ENCODE results near the gene FRYL.

The FRYL gene

DNA sequence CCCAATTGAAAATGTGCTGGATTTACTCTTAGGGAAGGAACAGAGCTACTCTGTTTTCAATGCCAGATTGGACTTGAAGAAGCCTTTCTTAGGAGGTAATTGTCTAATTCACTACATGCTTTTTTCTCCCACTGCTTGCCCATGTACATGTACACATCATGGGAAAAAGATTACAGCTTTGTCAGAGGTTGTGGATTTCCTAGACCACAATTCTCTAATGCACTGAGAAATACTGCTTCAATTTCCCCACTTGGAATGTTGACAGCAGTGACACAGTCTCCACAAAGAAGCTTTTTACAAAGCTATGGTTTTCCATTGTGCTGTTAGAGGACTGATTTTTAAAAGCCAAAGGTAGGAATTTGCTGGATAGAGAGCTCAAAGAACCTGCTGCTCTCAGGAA lies 270.5 kb downstream of the FRYL start:
- no peaks in the 10 kb centered on the region for H4K20me1 ChIP-seq (ENCODE audit: insufficient read depth, low read length, poor library complexity, severe bottlenecking)
- peaks cover 76% of the 10 kb centered on the region for H3K36me3 ChIP-seq (ENCODE audit: insufficient read depth, low read length)
- no peaks in the 10 kb centered on the region for H3K9me2 ChIP-seq (replicated peaks; ENCODE audit: low read depth, low read length)
- no peaks in the 10 kb centered on the region for H3K4me1 ChIP-seq (ENCODE audit: insufficient read depth, low read length, poor library complexity, severe bottlenecking)
- no peak for TF ChIP-seq EZH2phosphoT487 (IDR thresholded peaks at IDR 0.05; ENCODE audit: borderline replicate concordance)
- TF ChIP-seq, protein P1, sequence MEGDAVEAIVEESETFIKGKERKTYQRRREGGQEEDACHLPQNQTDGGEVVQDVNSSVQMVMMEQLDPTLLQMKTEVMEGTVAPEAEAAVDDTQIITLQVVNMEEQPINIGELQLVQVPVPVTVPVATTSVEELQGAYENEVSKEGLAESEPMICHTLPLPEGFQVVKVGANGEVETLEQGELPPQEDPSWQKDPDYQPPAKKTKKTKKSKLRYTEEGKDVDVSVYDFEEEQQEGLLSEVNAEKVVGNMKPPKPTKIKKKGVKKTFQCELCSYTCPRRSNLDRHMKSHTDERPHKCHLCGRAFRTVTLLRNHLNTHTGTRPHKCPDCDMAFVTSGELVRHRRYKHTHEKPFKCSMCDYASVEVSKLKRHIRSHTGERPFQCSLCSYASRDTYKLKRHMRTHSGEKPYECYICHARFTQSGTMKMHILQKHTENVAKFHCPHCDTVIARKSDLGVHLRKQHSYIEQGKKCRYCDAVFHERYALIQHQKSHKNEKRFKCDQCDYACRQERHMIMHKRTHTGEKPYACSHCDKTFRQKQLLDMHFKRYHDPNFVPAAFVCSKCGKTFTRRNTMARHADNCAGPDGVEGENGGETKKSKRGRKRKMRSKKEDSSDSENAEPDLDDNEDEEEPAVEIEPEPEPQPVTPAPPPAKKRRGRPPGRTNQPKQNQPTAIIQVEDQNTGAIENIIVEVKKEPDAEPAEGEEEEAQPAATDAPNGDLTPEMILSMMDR (conservative IDR thresholded peaks at IDR 0.05; ENCODE audit: low read length), result no peak
- no peak overlapping the region for H3K4me2 ChIP-seq (ENCODE audit: low read depth, low read length, poor library complexity, severe bottlenecking)
- H3K9ac ChIP-seq (ENCODE audit: low read depth, low read length, poor library complexity, severe bottlenecking), result no peak overlapping the region
- no peak overlapping the region for H3K4me3 ChIP-seq (ENCODE audit: low read length, poor library complexity, severe bottlenecking)
- H2AFZ ChIP-seq (ENCODE audit: low read length), result no peak overlapping the region
- H3K27me3 ChIP-seq (ENCODE audit: insufficient read depth, low read length, poor library complexity, severe bottlenecking), result no peaks in the 10 kb centered on the region
- no peaks in the 10 kb centered on the region for H3K79me2 ChIP-seq (ENCODE audit: insufficient read depth, low read length)
- no peaks in the 10 kb centered on the region for H3K9me3 ChIP-seq (ENCODE audit: insufficient read depth, low read depth, low read length)
- no peaks in the 10 kb centered on the region for H3F3A ChIP-seq (ENCODE audit: low read depth)

DNA sequence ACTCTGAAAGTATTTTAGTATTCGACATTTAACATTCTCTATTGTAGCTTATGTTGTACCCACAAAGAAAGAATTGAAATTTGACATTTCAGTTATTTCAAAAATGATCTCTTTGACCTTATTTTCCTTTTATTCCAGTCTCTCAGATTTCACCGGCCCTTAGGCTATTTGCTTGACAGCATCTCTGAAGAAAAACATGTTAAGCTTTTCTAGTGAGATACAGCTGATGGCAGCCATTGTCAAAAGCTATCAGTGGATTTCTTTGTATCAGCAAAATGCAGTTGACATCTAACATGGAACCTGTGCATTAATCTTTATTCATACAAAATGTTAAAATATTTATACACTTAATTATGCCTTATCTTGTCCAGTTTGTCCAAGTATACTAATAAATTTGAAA lies 273.4 kb downstream of the FRYL start:
- Histone ChIP-seq H3K36me3 (ENCODE audit: insufficient read depth, low read length) (peaks cover 51% of the 10 kb centered on the region; the same call in 1 of the 2 replicates), H3K9me2 (replicated peaks; ENCODE audit: low read depth, low read length) (no peaks in the 10 kb centered on the region)

DNA sequence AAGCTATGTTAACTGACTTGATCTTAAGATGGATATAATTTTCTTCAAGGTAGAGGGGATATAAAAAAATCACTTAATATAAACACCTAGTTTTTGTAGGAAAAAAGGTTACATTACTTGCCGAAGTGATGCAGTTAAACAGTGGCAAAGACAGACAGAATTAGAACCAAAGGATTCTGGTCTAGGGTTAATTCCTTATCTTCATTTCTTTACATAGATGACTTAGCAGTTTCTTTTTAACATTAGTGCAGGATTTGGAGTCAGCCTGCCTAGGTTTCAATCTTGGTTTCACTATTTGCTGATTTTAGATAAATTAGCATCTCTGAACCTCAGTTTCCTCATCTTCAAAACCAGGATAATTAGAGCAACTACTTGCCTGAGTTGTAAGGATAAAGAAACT lies 275.7 kb downstream of the FRYL start:
- H3K27me3 ChIP-seq (ENCODE audit: insufficient read depth, low read length, poor library complexity, severe bottlenecking), result no peaks in the 10 kb centered on the region
- H3K4me2 ChIP-seq (ENCODE audit: low read depth, low read length, poor library complexity, severe bottlenecking), result no peak overlapping the region
- no peak overlapping the region for H2AFZ ChIP-seq (ENCODE audit: low read length)
- peaks cover 49% of the 10 kb centered on the region for H3K36me3 ChIP-seq (ENCODE audit: insufficient read depth, low read length)
- H3K9me2 ChIP-seq (replicated peaks; ENCODE audit: low read depth, low read length), result no peaks in the 10 kb centered on the region
- no peak overlapping the region for H3K9ac ChIP-seq (ENCODE audit: low read depth, low read length, poor library complexity, severe bottlenecking)
- no peaks in the 10 kb centered on the region for H3K4me1 ChIP-seq (ENCODE audit: insufficient read depth, low read length, poor library complexity, severe bottlenecking)
- H3K79me2 ChIP-seq (ENCODE audit: insufficient read depth, low read length), result no peaks in the 10 kb centered on the region
- H3K4me3 ChIP-seq (ENCODE audit: low read length, poor library complexity, severe bottlenecking), result no peak overlapping the region
- H3F3A ChIP-seq (ENCODE audit: low read depth), result no peaks in the 10 kb centered on the region
- H4K20me1 ChIP-seq (ENCODE audit: insufficient read depth, low read length, poor library complexity, severe bottlenecking), result no peaks in the 10 kb centered on the region
- TF ChIP-seq, protein P1 (conservative IDR thresholded peaks at IDR 0.05; ENCODE audit: low read length), result no peak
- TF ChIP-seq EZH2phosphoT487 (IDR thresholded peaks at IDR 0.05; ENCODE audit: borderline replicate concordance), result no peak
- H3K9me3 ChIP-seq (ENCODE audit: insufficient read depth, low read depth, low read length), result no peaks in the 10 kb centered on the region

More for the DNA sequence above, 273.4 kb downstream of the FRYL start:
- Histone ChIP-seq H3F3A (ENCODE audit: low read depth) (no peaks in the 10 kb centered on the region), H3K4me2 (ENCODE audit: low read depth, low read length, poor library complexity, severe bottlenecking) (no peak overlapping the region), H2AFZ (ENCODE audit: low read length) (no peak overlapping the region), H3K9ac (ENCODE audit: low read depth, low read length, poor library complexity, severe bottlenecking) (no peak overlapping the region), H3K4me1 (ENCODE audit: insufficient read depth, low read length, poor library complexity, severe bottlenecking) (no peaks in the 10 kb centered on the region), H4K20me1 (ENCODE audit: insufficient read depth, low read length, poor library complexity, severe bottlenecking) (no peaks in the 10 kb centered on the region), H3K27me3 (ENCODE audit: insufficient read depth, low read length, poor library complexity, severe bottlenecking) (no peaks in the 10 kb centered on the region), H3K4me3 (ENCODE audit: low read length, poor library complexity, severe bottlenecking) (no peak overlapping the region), H3K79me2 (ENCODE audit: insufficient read depth, low read length) (no peaks in the 10 kb centered on the region), H3K9me3 (ENCODE audit: insufficient read depth, low read depth, low read length) (no peaks in the 10 kb centered on the region)
- TF ChIP-seq EZH2phosphoT487 (IDR thresholded peaks at IDR 0.05; ENCODE audit: borderline replicate concordance), result no peak
- TF ChIP-seq, protein P1 (conservative IDR thresholded peaks at IDR 0.05; ENCODE audit: low read length), result no peak

Data from Loucy (cell line).